GM12864 (cell line): ENCODE data around the gene CD58.

Experiments
- DNase-seq: peaks from one replicate; pipeline ENCODE4 v3.0.0-alpha.2; 2011; ENCODE audit warnings: low read depth
- H3K4me3 ChIP-seq: 2 replicates; pipeline ENCODE4 v1.5.1; 2011; ENCODE audit warnings: mild to moderate bottlenecking, low read depth, low read length, control low read depth
- CTCF ChIP-seq: IDR thresholded peaks from 2 replicates; pipeline ENCODE4 v1.5.1; 2011; ENCODE audit warnings: low read depth, mild to moderate bottlenecking, moderate library complexity, low read length, control low read depth, inconsistent platforms; ENCODE audit errors: missing control alignments

CD58 gene

GRCh38 chr1:116471241-116471640 is 99.6 kb downstream of the CD58 start:
- no peak for DNase-seq
- TF ChIP-seq CTCF, result no peak
- H3K4me3 ChIP-seq, result no peak overlapping the region

- no peak overlapping the region for H3K4me3 ChIP-seq
- DNase-seq, result no peak
- TF ChIP-seq CTCF, result no peak
Measured at GRCh38 chr1:116470671-116471070, 100.2 kb downstream of the CD58 start.

- no peak overlapping the region for H3K4me3 ChIP-seq
- no peak for TF ChIP-seq CTCF
- DNase-seq, result no peak
Measured at GRCh38 chr1:116466810-116467557, 103.8 kb downstream of the CD58 start.

- no peak overlapping the region for H3K4me3 ChIP-seq
- DNase-seq, result no peak
- no peak for TF ChIP-seq CTCF
Measured at GRCh38 chr1:116465845-116466685, 104.8 kb downstream of the CD58 start.

GRCh38 chr1:116465477-116465844 is 105.4 kb downstream of the CD58 start:
- H3K4me3 ChIP-seq, result no peak overlapping the region
- DNase-seq, result no peak
- TF ChIP-seq CTCF, result no peak
